ENCODE results near the gene ZNF362. TPM values are rescaled to one million over a fixed set of nuclear protein-coding genes. Genes with fewer than 3 reads are reported as not detected.

The ZNF362 gene
- total RNA-seq, 2 experiments from 2014 or later = 10.2 to 11.7 TPM

DNA sequence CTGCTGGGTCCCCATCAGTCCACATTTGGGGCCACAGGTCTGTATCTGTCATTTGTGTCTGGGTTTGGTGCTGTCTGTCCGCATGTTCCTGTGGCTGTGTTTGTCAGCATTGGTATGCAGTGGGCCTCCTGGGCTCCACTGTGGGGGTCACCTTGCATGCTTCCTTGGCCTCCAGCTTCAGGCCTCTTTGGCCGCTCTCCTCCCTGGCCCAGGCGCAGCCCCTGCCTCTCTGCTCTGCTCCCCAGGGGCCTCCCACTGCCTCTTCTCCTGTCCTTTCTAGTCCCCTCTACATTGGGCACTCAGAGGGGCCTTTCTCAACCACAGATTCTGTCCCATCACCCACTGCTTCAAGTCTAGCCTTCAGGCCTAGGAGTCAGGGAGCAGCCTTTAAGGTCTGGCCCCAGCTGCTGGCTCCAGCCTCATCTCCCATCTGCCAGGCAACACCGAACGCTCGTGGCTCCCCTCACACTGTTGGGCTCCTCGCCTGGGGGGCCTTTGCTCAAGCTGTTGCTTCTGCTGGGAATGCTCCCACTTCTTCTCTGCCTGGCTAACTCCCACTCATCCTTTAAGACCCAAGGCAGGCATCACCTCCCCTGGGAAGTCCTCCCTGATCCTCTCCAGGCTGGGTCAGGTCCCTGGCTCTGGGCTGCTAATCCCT lies 14.6 kb downstream of the ZNF362 start:
- Mint-ChIP-seq H3K27me3 (no peaks in the 10 kb centered on the region), H3K4me3 (no peak overlapping the region), H3K27ac (no peak overlapping the region), H3K4me1 (peaks cover 22% of the 10 kb centered on the region), H3K9me3 (ENCODE audit: low read depth) (no peaks in the 10 kb centered on the region), H3K36me3 (ENCODE audit: low read depth) (no peaks in the 10 kb centered on the region)
- ATAC-seq (no peak), DNase-seq (no peak)
- ChIA-PET CTCF (no interaction called here), POLR2A (no interaction called here)
- intact Hi-C loops (cut with DNase I, micrococcal nuclease) = no loop called here

DNA sequence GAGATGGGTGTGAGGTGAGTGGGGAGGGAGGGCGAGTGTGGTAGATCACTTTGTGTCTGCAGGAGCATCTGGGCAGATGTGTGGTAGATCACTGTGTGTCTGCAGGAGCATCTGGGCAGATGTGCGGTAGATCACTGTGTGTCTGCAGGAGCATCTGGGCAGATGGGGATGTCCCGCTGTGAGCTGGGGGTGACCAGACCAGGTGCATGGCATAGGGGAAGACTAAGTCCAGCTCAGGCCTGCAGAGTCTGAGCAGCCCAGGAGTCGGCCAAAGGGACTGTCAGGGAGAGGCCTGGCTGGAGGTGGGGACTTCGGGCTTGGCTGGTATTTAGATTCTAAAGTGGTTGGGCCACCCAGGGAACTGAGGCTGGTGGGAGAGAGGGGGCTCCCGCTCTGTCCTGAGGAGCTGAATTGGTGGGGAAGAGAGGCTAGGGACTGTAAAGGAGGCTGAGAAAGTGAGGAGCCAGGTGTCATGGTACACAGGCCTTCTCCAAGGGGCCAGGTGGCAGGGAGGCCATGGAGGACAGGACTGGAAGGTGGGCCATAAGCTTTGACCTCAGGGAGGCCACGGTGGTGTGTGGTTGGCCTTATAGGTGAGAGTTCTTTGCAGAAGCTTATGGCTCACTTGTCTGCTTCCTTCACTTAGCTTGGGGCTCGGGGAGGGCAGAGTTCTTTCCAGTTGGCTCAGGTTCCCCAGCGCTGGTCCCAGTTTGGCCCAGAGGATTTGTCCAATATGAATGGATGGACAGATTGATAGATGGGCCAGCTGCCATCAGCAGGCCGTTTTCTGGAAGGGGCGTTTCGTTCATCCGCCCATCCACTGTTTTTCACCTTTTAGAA lies 15.6 kb downstream of the ZNF362 start:
- peaks cover 3% of the 10 kb centered on the region for H3K36me3 Mint-ChIP-seq (ENCODE audit: low read depth)

DNA sequence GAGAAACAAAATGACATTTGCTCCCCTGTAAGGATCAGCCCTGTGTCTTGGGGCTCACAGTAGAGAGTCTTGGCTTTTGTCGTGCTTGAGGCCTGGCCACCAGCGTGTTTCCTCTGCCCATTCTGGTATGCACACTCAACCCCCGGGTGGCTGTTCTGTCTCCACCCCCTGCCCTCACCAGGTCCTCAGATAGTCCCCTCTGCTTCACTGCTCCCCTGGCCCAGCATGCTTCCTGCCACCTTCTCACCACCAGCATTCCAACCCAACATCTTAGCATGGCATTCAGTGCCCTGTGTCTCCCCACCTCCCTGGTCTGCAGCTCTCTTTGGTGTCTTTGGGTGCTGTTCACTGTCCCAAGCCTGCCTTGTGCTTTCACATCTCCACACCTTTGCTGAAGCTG lies 16.2 kb downstream of the ZNF362 start:
- intact Hi-C loops (cut with DNase I, micrococcal nuclease) = no loop called here
- Mint-ChIP-seq H3K36me3 (ENCODE audit: low read depth) (peaks cover 4% of the 10 kb centered on the region), H3K9me3 (ENCODE audit: low read depth) (no peaks in the 10 kb centered on the region), H3K27me3 (no peaks in the 10 kb centered on the region), H3K4me3 (no peak overlapping the region), H3K4me1 (peaks cover 22% of the 10 kb centered on the region), H3K27ac (peak overlapping the region; percentile 22)
- ATAC-seq (no peak), DNase-seq (no peak)
- CTCF ChIA-PET = interaction anchor here (1.0 to 1.3 kb wide), 2 partner anchors 23 to 143 kb away, joined by 4 read pairs; no protein-coding TSS in a partner anchor
- POLR2A ChIA-PET = no interaction called here

More for the DNA sequence above, 15.6 kb downstream of the ZNF362 start:
- ATAC-seq = no peak
- Mint-ChIP-seq H3K4me3 (no peak overlapping the region), H3K9me3 (ENCODE audit: low read depth) (no peaks in the 10 kb centered on the region), H3K27me3 (no peaks in the 10 kb centered on the region), H3K27ac (peak overlapping the region; percentile 16), H3K4me1 (peaks cover 22% of the 10 kb centered on the region)
- no peak for DNase-seq
- intact Hi-C loops (cut with DNase I, micrococcal nuclease) = no loop called here
- CTCF ChIA-PET = interaction anchor here (1.0 kb wide), 1 partner anchor 24 kb away, joined by 4 read pairs; no protein-coding TSS in a partner anchor
- POLR2A ChIA-PET = no interaction called here

DNA sequence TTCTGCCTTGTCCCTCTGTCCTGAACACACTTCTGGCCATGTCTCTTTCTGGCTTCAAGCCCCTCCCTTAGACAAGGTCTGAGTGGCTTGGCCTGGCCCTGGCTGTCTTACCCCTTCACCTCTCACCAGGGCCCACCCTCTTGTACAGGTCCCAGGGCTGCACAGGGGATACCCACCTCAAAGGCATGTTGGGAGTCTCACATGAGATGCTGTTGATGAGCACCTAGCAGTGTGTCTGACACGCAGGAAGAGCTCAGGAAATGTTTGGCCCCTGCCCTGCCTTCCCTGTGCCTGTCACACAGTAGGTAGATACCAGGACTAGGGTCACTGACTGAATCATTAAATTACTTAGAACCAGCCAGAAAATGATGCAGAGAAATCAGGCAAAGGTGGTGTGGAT lies 16.6 kb downstream of the ZNF362 start:
- CTCF ChIA-PET = interaction anchor here (1.0 to 1.3 kb wide), 2 partner anchors 12 to 143 kb away, joined by 3 to 4 read pairs; no protein-coding TSS in a partner anchor
- peaks cover 22% of the 10 kb centered on the region for H3K4me1 Mint-ChIP-seq
- H3K4me3 Mint-ChIP-seq = no peak overlapping the region
- peak overlapping the region; percentile 22 for H3K27ac Mint-ChIP-seq
- intact Hi-C loops (cut with DNase I, micrococcal nuclease) = no loop called here
- ATAC-seq = peak; percentile 26
- H3K36me3 Mint-ChIP-seq (ENCODE audit: low read depth) = peaks cover 4% of the 10 kb centered on the region
- H3K9me3 Mint-ChIP-seq (ENCODE audit: low read depth) = no peaks in the 10 kb centered on the region
- H3K27me3 Mint-ChIP-seq = no peaks in the 10 kb centered on the region
- no peak for DNase-seq
- POLR2A ChIA-PET = no interaction called here

DNA sequence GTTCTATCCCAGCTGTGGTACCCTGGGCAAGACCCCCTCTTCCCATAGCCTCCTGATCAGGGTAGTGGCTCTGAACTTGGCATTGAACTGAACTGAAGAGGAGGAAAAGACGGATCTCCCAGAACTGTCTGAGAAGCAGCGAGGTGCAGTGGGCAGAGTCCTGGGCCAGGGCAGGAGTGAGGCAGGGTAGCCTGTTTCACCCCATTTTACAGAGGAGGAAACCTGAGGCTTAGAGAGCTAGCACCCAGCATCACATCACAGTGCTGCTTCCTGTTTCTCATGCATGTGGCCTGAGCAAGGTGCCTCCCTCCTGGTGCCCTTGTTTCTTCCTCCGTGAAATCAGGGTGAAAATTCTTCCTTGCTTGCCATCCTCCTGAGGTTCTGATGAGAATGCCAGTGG lies 17.1 kb downstream of the ZNF362 start:
- H3K4me1 Mint-ChIP-seq = peaks cover 22% of the 10 kb centered on the region
- intact Hi-C loops (cut with DNase I, micrococcal nuclease) = no loop called here
- no peak overlapping the region for H3K4me3 Mint-ChIP-seq
- CTCF ChIA-PET = interaction anchor here (0.6 to 1.3 kb wide), 4 partner anchors 13 to 753 kb away, joined by 3 to 5 read pairs (median 4); no protein-coding TSS in a partner anchor
- peaks cover 4% of the 10 kb centered on the region for H3K36me3 Mint-ChIP-seq (ENCODE audit: low read depth)
- H3K27ac Mint-ChIP-seq = no peak overlapping the region
- no peaks in the 10 kb centered on the region for H3K9me3 Mint-ChIP-seq (ENCODE audit: low read depth)
- no peaks in the 10 kb centered on the region for H3K27me3 Mint-ChIP-seq
- DNase-seq (no peak), ATAC-seq (no peak)
- POLR2A ChIA-PET = no interaction called here

DNA sequence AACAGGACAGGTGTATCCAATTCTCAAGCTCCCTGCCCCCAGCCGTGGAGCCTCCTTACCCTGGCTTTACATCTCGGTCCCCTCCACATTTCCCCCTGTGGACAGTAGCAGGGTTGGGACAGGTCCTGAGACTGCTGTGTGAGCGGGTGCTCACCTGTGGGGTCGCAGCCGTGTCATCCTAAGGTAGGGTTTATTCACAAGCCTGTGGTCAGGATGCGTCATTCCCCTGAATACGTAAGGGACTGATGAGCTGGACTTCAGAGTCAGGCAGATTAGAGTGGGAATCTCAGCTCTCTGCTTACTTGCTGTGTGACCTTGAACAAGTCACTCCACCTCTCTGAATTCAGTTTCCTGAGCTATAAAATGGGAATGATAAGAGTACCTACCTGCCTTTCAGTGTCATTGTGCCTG lies 17.7 kb downstream of the ZNF362 start:
- ChIA-PET CTCF (interaction anchor here (0.6 to 1.4 kb wide), 5 partner anchors 13 to 753 kb away, joined by 3 to 5 read pairs (median 3); no protein-coding TSS in a partner anchor), POLR2A (no interaction called here)
- Mint-ChIP-seq H3K4me3 (no peak overlapping the region), H3K27me3 (no peaks in the 10 kb centered on the region), H3K9me3 (ENCODE audit: low read depth) (no peaks in the 10 kb centered on the region), H3K4me1 (peaks cover 22% of the 10 kb centered on the region), H3K27ac (peak overlapping the region; percentile 29), H3K36me3 (ENCODE audit: low read depth) (peaks cover 4% of the 10 kb centered on the region)
- no peak for ATAC-seq
- no peak for DNase-seq
- intact Hi-C loops (cut with DNase I, micrococcal nuclease) = no loop called here

DNA sequence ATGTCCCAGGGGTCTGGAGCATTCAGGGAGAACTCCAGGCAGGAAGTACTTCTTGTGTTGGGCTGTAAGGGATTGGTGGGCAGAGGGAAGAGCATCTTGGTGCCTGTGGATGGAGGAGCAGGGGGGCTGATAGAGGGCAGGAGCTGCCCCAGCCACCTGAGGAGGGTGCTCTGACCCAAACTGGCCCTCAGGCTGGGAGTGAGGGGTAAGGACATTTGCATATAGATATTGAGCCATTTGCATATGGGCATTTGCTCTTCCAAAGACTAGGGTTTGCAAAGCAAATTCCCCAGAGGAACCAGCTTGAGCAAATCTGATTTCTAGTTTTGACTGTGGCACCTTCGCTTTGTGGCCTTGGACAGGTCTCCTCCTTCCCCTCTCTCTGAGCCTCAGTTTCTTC lies 18.2 kb downstream of the ZNF362 start:
- CTCF ChIA-PET = interaction anchor here (0.9 to 1.4 kb wide), 2 partner anchors 17 to 21 kb away, joined by 3 read pairs; no protein-coding TSS in a partner anchor
- no peak for ATAC-seq
- H3K27ac Mint-ChIP-seq = peak overlapping the region; percentile 29
- POLR2A ChIA-PET = no interaction called here
- no peak for DNase-seq
- no peaks in the 10 kb centered on the region for H3K27me3 Mint-ChIP-seq
- intact Hi-C loops (cut with DNase I, micrococcal nuclease) = no loop called here
- H3K4me3 Mint-ChIP-seq = no peak overlapping the region
- H3K4me1 Mint-ChIP-seq = peaks cover 22% of the 10 kb centered on the region
- no peaks in the 10 kb centered on the region for H3K9me3 Mint-ChIP-seq (ENCODE audit: low read depth)
- H3K36me3 Mint-ChIP-seq (ENCODE audit: low read depth) = peaks cover 4% of the 10 kb centered on the region

DNA sequence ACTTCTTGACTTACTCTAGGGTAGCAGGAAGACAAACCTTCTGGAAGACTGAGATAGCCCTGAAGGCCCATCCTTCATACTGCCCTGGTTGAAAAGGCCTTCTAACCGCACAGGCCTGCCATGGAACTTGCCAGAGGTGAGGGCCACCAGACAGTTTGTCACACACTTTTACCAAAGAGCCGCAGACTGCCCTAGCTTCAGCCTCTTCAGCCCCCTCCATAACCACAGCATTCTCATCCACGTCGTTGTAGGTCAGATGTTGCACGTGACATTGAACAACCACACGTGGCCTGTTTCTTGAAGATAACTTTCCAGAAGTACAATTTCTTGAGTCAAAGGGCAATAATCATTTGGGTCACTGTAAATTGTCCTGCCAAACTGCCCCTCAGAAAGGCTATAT lies 18.9 kb downstream of the ZNF362 start:
- peaks cover 22% of the 10 kb centered on the region for H3K4me1 Mint-ChIP-seq
- CTCF ChIA-PET = interaction anchor here (0.5 to 1.4 kb wide), 2 partner anchors 21 to 250 kb away, joined by 3 to 4 read pairs; no protein-coding TSS in a partner anchor
- no peak for DNase-seq
- no peaks in the 10 kb centered on the region for H3K27me3 Mint-ChIP-seq
- ATAC-seq = no peak
- H3K27ac Mint-ChIP-seq = no peak overlapping the region
- peaks cover 4% of the 10 kb centered on the region for H3K36me3 Mint-ChIP-seq (ENCODE audit: low read depth)
- intact Hi-C loops (cut with DNase I, micrococcal nuclease) = no loop called here
- POLR2A ChIA-PET = no interaction called here
- no peaks in the 10 kb centered on the region for H3K9me3 Mint-ChIP-seq (ENCODE audit: low read depth)
- no peak overlapping the region for H3K4me3 Mint-ChIP-seq

DNA sequence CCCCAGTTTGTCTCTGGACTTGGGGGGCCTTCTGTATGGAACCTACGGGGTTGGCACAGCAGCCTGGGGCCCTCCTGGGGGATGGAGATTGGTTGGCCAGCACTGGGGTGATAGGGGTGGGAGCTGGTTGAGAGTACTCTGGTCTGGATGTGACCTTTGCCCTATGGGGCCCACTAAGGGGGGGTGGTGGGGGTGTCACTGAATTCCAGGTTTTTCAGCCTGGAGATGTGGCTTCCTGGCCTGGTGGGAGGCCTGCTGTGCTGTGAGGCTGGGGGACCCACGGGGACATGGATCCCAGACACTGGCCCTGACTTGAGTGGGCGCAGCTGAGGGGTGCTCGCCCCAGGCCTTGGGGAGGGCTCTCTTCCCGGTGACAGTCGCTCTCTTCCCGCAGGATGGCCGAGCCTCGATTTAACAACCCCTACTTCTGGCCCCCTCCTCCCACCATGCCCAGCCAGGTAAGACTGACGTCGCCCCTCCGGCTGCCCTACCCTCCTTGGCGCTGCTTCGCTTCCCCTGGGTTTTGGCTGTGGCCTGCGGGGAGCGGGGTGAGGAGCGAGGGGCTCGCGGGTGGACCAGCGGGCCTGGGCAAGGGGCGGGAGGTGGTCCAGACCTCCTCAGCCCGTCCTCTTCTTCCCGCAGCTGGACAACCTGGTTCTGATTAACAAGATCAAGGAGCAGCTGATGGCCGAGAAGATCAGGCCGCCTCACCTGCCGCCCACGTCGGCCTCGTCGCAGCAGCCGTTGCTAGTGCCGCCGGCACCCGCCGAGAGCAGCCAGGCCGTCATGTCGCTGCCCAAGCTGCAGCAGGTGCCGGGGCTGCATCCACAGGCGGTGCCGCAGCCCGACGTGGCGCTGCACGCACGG lies 19.6 kb downstream of the ZNF362 start:
- ATAC-seq = no peak
- intact Hi-C loops (cut with DNase I, micrococcal nuclease) = no loop called here
- CTCF ChIA-PET = no interaction called here
- POLR2A ChIA-PET = no interaction called here
- no peaks in the 10 kb centered on the region for H3K9me3 Mint-ChIP-seq (ENCODE audit: low read depth)
- H3K4me3 Mint-ChIP-seq = no peak overlapping the region
- no peaks in the 10 kb centered on the region for H3K27me3 Mint-ChIP-seq
- DNase-seq = no peak
- no peak overlapping the region for H3K27ac Mint-ChIP-seq
- peaks cover 4% of the 10 kb centered on the region for H3K36me3 Mint-ChIP-seq (ENCODE audit: low read depth)
- H3K4me1 Mint-ChIP-seq = peaks cover 22% of the 10 kb centered on the region

DNA sequence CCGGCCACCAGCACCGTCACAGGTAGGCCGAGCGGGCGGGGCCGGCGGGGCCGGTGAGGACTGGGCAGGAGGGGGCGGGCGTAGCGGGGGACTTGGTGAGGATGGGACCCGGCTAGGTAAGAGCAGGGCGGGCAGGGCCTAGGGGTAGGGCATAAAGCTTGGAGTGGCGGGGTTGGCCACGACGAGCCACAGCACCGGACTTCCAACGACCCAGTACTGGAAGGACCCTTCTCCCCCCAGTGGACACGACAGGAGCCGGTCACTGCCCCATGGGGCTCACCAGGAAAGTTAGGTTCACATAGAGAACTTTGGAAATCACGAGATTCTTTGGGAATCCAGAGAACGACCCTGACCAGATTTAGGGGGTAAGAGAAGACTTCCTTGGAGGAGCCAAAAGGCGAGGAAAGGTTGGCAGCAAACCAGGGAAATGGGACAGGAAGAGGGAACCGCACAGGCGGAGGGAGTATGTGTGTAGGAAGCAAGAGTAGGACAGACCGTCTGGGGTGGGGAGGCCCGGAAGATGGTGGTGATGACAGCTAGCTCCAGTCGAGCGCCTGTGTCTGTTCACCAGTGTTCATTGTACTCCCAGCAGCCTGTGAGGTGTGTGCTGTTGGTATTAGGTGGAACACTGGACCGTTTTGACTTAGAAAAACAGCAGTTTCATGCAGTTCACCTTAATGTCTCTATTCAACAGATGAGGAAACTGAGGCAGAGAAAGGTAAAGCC lies 20.4 kb downstream of the ZNF362 start:
- Mint-ChIP-seq H3K27me3 (no peaks in the 10 kb centered on the region), H3K4me3 (no peak overlapping the region), H3K36me3 (ENCODE audit: low read depth) (peaks cover 7% of the 10 kb centered on the region), H3K9me3 (ENCODE audit: low read depth) (no peaks in the 10 kb centered on the region), H3K27ac (no peak overlapping the region), H3K4me1 (peaks cover 17% of the 10 kb centered on the region)
- DNase-seq = no peak
- no peak for ATAC-seq
- intact Hi-C loops (cut with DNase I, micrococcal nuclease) = no loop called here
- ChIA-PET POLR2A (no interaction called here), CTCF (interaction anchor here (0.6 to 1.8 kb wide), 3 partner anchors 19 to 76 kb away, joined by 3 to 9 read pairs (median 3); no protein-coding TSS in a partner anchor)
